GM21619 (cell line): Measurements from ENCODE around the gene TOMM22.

Source experiments
- ATAC-seq: cut with Tn5 transposase; IDR thresholded peaks from one replicate; pipeline ENCODE4 v1.9.1; 2021; ENCODE audit not compliant: unreplicated experiment

TOMM22 gene

GRCh38 chr22:38713921-38714320, 32.2 kb downstream of the TOMM22 start:
- no peak for ATAC-seq

DNA sequence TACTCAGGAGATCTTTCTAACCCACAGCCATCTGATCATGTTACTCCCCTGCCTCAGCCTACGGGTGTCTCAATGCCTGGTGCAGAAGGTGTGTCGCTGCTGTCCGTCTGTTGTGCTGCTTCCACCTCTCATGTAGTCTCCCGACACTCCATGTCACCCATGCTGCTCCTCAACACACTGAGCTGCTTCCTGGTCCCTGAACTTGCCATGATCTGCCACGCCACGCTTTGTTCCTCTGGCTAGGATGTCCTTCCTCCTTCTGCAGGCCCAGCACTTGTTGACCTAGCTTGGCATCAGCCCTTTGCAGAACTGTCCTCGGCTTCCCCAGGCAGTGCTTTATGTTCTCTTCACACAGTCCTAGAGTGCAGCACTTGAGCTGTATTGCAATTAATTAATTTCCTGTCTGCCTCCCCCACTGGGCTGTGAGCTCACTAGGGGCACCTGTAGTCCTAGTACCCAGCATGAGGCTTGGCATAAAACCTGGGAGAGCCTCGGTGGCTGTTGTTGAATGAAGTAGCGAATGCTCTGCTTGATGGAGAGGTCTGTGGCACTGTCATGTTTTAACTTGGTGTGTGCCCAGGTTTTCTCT, 33.5 kb downstream of the TOMM22 start:
- no peak for ATAC-seq

GRCh38 chr22:38715852-38716251, 34.1 kb downstream of the TOMM22 start:
- no peak for ATAC-seq

- ATAC-seq = no peak
Observed at GRCh38 chr22:38716271-38716670, 34.5 kb downstream of the TOMM22 start.

GRCh38 chr22:38716826-38717225, 35.1 kb downstream of the TOMM22 start:
- ATAC-seq = no peak

DNA sequence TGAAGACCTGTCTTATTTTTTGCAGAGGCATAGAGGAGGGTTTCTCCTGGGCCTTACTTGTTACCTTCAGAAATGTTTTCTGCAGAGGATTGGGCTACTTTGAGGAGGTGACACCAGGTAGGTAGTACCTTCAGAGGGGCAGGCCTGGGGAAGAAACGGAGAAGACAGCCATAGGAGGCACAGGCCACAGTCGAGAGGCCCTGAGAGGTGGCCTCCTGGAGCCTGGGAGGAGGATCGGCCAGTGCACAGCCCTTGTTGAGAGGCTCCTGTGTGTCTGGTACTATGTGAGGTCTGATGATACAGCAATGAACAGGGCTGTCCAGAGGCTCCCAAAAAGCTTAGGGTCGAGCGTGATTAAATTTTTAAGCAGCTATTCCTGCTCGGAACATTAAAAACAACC, 35.5 kb downstream of the TOMM22 start:
- no peak for ATAC-seq

- no peak for ATAC-seq
Observed at GRCh38 chr22:38718414-38718813, 36.7 kb downstream of the TOMM22 start.

DNA sequence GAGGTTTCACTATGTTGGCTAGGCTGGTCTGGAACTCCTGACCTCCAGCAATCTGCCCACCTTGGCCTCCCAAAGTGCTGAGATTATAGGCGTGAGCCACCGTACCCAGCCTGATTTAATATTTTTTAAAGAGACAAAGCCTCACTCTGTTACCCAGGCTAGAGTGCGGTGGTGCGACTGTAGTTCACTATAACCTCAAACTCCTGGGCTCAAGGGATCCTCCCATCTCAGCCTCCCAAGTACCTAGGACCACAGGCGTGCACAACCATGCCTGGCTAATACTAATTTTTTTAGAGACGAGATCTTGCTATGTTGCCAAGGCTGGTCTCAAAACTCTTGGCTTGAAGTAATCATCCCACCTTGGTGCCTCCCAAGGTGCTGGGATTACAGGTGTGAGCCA, 37.4 kb downstream of the TOMM22 start:
- ATAC-seq = no peak

GRCh38 chr22:38720350-38720749, 38.6 kb downstream of the TOMM22 start:
- no peak for ATAC-seq

DNA sequence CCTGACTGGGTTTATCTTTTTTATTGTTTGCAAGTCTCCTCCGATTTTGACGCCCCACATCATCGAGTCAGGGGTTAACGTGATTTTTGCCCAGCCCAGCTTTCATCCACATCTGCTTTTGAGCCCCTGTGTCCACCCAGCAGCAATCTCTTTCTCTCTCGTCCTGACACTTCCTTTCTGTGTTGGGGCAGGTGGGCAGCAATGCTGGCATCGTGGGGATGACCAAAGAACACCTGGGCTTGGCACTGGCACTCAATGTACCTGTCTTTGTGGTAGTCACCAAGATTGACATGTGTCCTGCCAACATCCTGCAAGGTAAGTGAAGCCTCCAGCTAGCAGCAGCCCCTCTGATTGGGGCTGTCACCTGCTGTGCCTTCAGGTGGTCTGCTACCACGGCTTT, 39.8 kb downstream of the TOMM22 start:
- no peak for ATAC-seq

DNA sequence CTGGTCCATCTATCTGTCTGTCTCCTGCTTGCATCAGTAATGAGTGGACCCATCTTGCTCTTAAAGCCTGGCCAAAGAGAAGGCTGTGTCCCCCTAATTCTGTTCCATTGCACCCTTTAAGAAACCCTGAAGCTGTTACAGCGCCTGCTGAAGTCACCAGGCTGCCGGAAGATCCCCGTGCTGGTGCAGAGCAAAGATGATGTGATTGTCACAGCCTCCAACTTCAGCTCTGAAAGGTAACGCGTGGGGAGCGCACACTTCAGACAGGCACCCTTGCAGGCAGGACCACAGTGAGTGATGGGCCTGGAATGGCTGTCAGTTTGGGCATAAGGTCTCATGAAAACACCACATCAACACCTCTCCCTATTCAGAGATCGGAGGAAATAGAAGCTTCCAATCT, 42.4 kb downstream of the TOMM22 start:
- ATAC-seq = no peak

DNA sequence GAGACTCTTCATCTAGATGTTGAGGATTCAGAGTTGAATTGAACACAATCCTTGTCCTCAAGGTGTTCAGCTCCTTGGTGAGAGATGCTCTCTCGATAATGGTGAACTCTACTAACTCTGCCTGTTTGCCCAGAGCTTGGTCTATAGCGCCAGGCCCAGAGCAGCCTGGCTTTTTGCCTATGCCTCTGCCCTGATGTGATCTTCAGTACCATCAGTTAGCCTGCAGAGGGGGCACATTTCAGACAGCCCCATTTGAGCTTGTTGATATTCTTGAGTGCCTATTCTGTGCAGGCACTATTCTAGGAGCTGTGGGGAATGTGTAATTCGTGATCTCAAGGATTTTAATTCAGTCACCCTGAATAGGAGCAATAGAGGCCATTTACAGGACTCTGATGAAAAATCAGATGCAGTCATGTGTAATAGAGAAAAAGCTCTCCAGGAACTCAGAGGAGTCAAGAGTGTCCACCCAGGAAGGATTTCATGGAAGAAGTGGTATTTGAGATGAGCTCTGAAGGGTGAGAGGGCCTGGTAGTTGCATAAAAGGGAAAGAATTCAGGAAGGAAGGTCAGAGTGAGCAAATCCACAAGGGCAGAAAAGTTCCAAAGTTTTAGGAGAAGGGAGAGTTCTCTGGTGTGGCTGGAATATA, 43.3 kb downstream of the TOMM22 start:
- no peak for ATAC-seq

- no peak for ATAC-seq
Observed at GRCh38 chr22:38725900-38726655, 44.3 kb downstream of the TOMM22 start.

- no peak for ATAC-seq
Observed at GRCh38 chr22:38727123-38727522, 45.4 kb downstream of the TOMM22 start.

GRCh38 chr22:38727530-38728451, 46.0 kb downstream of the TOMM22 start:
- no peak for ATAC-seq

GRCh38 chr22:38728871-38729796, 47.4 kb downstream of the TOMM22 start:
- no peak for ATAC-seq

DNA sequence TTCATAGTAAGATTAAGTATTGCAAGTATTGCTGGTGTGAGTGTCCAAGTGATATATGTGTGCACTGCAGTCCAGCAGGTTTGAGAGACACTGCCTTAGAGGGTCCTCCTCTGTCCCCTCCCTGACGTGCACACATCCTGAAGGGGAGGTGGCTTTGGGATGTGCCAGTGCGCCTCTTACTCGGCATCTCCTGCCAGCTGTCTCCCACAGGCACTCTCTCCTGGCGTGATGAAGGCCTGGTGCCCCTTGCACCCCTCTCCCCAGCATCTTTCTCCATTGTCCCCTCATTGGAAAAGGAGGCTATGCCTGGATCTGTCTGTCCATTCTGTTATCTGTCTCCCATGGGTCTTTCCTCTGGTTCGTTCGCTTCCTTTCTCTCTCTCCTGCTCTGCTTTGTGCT, 48.2 kb downstream of the TOMM22 start:
- no peak for ATAC-seq

GRCh38 chr22:38730411-38730871, 48.7 kb downstream of the TOMM22 start:
- no peak for ATAC-seq

DNA sequence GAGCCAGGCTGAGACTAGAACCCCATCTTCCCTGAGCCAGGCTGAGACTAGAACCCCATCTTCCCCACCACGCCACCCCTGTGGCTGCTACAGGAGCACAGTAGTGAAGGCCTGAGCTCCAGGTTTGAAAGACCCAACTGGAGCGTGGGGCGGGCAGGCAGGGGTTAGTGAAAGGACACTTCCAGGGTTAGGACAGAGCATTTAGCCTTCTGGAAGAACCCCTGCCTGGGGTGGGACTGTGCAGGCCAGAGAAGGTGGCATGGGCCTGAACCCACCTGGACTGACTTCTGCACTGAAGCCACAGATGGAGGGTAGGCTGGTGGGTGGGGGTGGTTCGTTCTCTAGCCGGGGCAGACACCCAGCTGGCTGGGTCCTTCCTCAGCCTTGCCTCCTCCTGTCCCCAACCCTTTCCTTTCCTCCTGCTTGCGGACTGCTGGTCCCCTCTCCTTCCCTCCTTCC, 50.0 kb downstream of the TOMM22 start:
- ATAC-seq = no peak

DNA sequence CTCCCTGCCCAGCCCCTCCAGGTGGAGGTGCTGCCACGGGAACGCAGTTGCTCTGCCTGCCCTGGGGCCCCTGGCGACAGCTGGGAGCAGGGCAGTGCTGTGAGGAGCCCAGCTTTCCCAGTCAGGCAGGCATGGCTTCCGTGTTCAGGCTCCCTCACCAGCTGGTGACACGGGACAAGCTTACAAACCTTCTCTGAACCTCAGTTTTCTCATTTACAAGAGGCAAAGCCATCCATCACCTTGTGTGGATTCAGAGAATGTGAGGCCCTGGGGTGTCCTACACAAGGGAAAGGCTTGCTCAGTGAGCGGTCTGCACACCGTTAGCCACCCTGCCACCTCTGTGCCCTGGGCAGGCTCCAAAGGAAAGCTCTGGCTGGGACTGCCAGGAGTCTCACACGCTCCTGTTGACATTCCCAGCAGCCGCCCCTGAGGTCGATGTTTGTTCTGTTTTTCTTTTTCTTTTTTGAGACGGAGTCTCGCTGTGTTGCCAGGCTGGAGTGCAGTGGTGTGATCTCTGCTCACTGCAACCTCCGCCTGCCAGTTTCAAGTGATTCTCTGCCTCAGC, 50.6 kb downstream of the TOMM22 start:
- ATAC-seq = no peak
